Measurements from ENCODE around the gene SLC4A3. TPM values are rescaled to one million over a fixed set of nuclear protein-coding genes. Genes with fewer than 3 reads are reported as not detected.

Gene SLC4A3
- polyA plus RNA-seq, 1 donor (not counting 4 experiments of a cell fraction or from before 2014, with no cell fraction given): 6.2 TPM

DNA sequence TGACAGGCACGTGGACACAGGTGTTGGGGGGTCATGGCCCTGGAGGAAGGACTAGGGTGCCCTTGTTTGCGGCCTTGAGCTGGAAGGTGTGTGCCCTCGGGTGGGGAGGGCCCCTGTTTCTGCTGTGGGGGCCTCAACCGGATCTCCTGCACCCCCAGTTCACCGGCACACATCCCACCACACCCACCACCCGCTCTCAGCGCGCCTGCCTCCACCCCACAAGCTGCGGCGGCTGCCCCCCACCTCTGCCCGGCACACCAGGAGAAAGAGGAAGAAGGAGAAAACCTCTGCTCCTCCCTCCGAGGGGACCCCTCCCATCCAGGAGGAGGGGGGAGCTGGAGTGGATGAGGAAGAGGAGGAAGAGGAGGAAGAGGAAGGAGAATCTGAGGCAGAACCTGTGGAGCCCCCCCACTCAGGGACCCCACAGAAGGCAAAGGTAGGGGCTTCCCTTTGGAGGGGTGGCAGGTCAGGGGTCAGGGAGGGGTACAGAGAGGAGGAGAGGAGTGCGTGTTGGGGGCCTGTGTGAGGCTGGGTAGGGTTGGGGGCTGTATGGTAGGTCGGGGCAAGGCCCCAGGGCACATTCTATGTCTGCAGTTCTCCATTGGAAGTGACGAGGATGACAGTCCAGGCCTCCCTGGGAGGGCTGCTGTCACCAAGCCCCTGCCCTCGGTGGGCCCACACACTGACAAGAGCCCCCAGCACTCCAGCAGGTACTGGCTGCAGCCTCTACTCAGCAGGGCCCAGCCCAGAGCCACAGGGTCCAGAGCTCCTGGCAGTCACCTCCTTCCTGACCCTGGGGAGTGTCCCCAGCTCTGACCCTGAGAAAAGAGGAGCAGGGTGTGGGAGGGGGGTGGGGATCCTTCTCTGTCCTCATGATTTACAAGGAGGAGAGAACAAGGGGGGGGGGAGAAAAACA, 1.8 kb downstream of the SLC4A3 start:
- no peak overlapping the region for H3K4me2 ChIP-seq (ENCODE audit: control insufficient read depth, extremely low read depth, insufficient read depth, low read depth, low read length)
- H2AFZ ChIP-seq (ENCODE audit: control insufficient read depth, low read length): no peak overlapping the region
- no peaks in the 10 kb centered on the region for H3K27me3 ChIP-seq (ENCODE audit: control insufficient read depth, extremely low read depth, insufficient read depth, low read length)
- no peak for DNase-seq (ENCODE audit: low read depth, low spot score)
- FAIRE-seq: no peak
- no peak overlapping the region for H3K9ac ChIP-seq (ENCODE audit: control insufficient read depth, extremely low read depth, insufficient read depth, low read length)
- H3K4me3 ChIP-seq (ENCODE audit: control insufficient read depth in 2 of 3, extremely low read depth in 1 of 3, insufficient read depth in 2 of 3, low read depth in 1 of 3, low read length in 3 of 3): no peak overlapping the region
- no peaks in the 10 kb centered on the region for H3K9me3 ChIP-seq (ENCODE audit: control insufficient read depth, low read depth, low read length)
- H4K20me1 ChIP-seq (ENCODE audit: control insufficient read depth, extremely low read depth, insufficient read depth, low read length): no peaks in the 10 kb centered on the region
- dilution Hi-C loops (cut with MboI; ENCODE audit: extremely low pct_ligation_motif_present, low sequenced_read_pairs): no loop called here
- no peaks in the 10 kb centered on the region for H3K9me1 ChIP-seq (ENCODE audit: control insufficient read depth, extremely low read depth, insufficient read depth, low read length)
- peaks cover 8% of the 10 kb centered on the region for H3K4me1 ChIP-seq (ENCODE audit: control insufficient read depth, extremely low read depth, insufficient read depth, low read length)
- H3K27ac ChIP-seq (ENCODE audit: control insufficient read depth, insufficient read depth, low read length): no peak overlapping the region
- peaks cover 10 to 20% of the 10 kb centered on the region in 2 experiments for H3K36me3 ChIP-seq (ENCODE audit: control insufficient read depth in 2 of 2, extremely low read depth in 1 of 2, insufficient read depth in 2 of 2, low read length in 2 of 2)
- TF ChIP-seq EZH2 (IDR thresholded peaks at IDR 0.05; ENCODE audit: low read length): no peak
- TF ChIP-seq, protein P1, sequence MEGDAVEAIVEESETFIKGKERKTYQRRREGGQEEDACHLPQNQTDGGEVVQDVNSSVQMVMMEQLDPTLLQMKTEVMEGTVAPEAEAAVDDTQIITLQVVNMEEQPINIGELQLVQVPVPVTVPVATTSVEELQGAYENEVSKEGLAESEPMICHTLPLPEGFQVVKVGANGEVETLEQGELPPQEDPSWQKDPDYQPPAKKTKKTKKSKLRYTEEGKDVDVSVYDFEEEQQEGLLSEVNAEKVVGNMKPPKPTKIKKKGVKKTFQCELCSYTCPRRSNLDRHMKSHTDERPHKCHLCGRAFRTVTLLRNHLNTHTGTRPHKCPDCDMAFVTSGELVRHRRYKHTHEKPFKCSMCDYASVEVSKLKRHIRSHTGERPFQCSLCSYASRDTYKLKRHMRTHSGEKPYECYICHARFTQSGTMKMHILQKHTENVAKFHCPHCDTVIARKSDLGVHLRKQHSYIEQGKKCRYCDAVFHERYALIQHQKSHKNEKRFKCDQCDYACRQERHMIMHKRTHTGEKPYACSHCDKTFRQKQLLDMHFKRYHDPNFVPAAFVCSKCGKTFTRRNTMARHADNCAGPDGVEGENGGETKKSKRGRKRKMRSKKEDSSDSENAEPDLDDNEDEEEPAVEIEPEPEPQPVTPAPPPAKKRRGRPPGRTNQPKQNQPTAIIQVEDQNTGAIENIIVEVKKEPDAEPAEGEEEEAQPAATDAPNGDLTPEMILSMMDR (optimal IDR thresholded peaks at IDR 0.05 in 1 of 3, IDR thresholded peaks at IDR 0.05 in 1 of 3, conservative IDR thresholded peaks at IDR 0.05 in 1 of 3; ENCODE audit: extremely low read depth in 1 of 3, insufficient read depth in 2 of 3, low read length in 3 of 3): no peak
- H3K79me2 ChIP-seq (ENCODE audit: control insufficient read depth, insufficient read depth, low read length): peaks cover 2% of the 10 kb centered on the region

DNA sequence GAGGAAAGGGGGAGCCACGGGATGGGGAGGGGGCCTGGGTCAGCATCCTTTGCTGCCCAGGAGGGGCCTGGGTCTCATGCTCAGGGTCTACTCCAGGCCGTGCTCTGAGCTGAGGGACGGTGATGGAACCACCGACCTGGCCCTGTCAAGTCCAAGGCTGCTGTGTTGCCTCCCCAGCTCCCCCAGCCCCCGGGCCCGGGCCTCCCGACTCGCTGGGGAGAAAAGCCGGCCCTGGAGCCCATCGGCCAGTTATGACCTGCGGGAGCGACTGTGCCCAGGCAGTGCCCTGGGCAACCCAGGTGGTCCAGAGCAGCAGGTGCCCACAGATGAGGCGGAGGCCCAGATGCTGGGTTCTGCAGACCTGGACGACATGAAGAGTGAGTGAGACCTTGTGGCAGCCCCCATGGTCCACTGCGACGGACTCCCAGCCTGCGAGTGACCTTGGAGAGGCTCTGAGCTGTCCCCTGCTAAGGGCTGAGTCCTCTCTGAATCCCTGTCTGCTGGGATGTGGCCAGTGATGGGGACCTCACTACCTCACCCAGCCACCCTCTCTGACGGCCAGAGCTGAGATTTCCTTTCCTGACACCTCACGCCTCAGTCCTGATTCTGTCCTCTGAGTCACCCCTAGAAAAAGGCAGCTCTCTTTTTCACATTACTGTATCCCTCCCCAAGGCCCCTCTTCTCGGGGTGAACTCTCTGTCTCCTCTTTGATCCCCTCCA, 2.7 kb downstream of the SLC4A3 start:
- Histone ChIP-seq H3K9ac (ENCODE audit: control insufficient read depth, extremely low read depth, insufficient read depth, low read length) (no peak overlapping the region), H3K79me2 (ENCODE audit: control insufficient read depth, insufficient read depth, low read length) (peaks cover 2% of the 10 kb centered on the region), H3K4me3 (ENCODE audit: control insufficient read depth in 2 of 3, extremely low read depth in 1 of 3, insufficient read depth in 2 of 3, low read depth in 1 of 3, low read length in 3 of 3) (no peak overlapping the region), H4K20me1 (ENCODE audit: control insufficient read depth, extremely low read depth, insufficient read depth, low read length) (no peaks in the 10 kb centered on the region), H2AFZ (ENCODE audit: control insufficient read depth, low read length) (no peak overlapping the region), H3K27me3 (ENCODE audit: control insufficient read depth, extremely low read depth, insufficient read depth, low read length) (no peaks in the 10 kb centered on the region), H3K27ac (ENCODE audit: control insufficient read depth, insufficient read depth, low read length) (no peak overlapping the region), H3K4me1 (ENCODE audit: control insufficient read depth, extremely low read depth, insufficient read depth, low read length) (peaks cover 8% of the 10 kb centered on the region), H3K9me1 (ENCODE audit: control insufficient read depth, extremely low read depth, insufficient read depth, low read length) (no peaks in the 10 kb centered on the region), H3K36me3 (ENCODE audit: control insufficient read depth in 2 of 2, extremely low read depth in 1 of 2, insufficient read depth in 2 of 2, low read length in 2 of 2) (peaks cover 10 to 20% of the 10 kb centered on the region in 2 experiments), H3K4me2 (ENCODE audit: control insufficient read depth, extremely low read depth, insufficient read depth, low read depth, low read length) (no peak overlapping the region), H3K9me3 (ENCODE audit: control insufficient read depth, low read depth, low read length) (no peaks in the 10 kb centered on the region)
- FAIRE-seq: no peak
- dilution Hi-C loops (cut with MboI; ENCODE audit: extremely low pct_ligation_motif_present, low sequenced_read_pairs): no loop called here
- no peak for DNase-seq (ENCODE audit: low read depth, low spot score)
- no peak for TF ChIP-seq EZH2 (IDR thresholded peaks at IDR 0.05; ENCODE audit: low read length)
- TF ChIP-seq, protein P1 (optimal IDR thresholded peaks at IDR 0.05 in 1 of 3, IDR thresholded peaks at IDR 0.05 in 1 of 3, conservative IDR thresholded peaks at IDR 0.05 in 1 of 3; ENCODE audit: extremely low read depth in 1 of 3, insufficient read depth in 2 of 3, low read length in 3 of 3): no peak
